ENCODE data around the gene NEK1.

- TF ChIP-seq CTCF (IDR thresholded peaks at IDR 0.05) (no peak), POLR2A (IDR thresholded peaks at IDR 0.05) (no peak)
Measured at GRCh38 chr4:169582706-169583105, 29.7 kb downstream of the NEK1 start.

Data from uterus (tissue), 2 donors.